Stomach (tissue), 9 donors: ENCODE data around the gene GPC6. TPM values are rescaled to one million over a fixed set of nuclear protein-coding genes. Genes with fewer than 3 reads are reported as not detected.

Experiments used
- DNase-seq, 2 donors: peaks; one replicate each; pipeline versions ENCODE4 v3.0.0 to v3.0.0-alpha.2; 2013 to 2019
- H3K27ac ChIP-seq, 5 donors: fragments of 200-600 bp in 4 of 5; sonication (generic) in 4 of 5; one replicate each; pipeline ENCODE4 v1.5.1; 2013 to 2019; ENCODE audit warnings: mild to moderate bottlenecking in 1 of 5, moderate library complexity in 1 of 5
- H3K27me3 ChIP-seq, 3 donors: fragments of 200-600 bp; sonication (generic); one replicate each; pipeline ENCODE4 v1.5.1; 2017 to 2019; ENCODE audit warnings: mixed run types in 1 of 3
- H3K36me3 ChIP-seq, 4 donors: fragments of 200-600 bp; sonication (generic); 1 replicate in 3 of 4; 2 replicates in 1 of 4; pipeline ENCODE4 v1.5.1; 2016 to 2019
- H3K4me1 ChIP-seq, 4 donors: fragments of 200-600 bp; sonication (generic); one replicate each; pipeline ENCODE4 v1.5.1; 2016 to 2019
- H3K4me3 ChIP-seq, 4 donors: fragments of 200-600 bp; sonication (generic) in 3 of 4; one replicate each; pipeline ENCODE4 v1.5.1; 2016 to 2019; ENCODE audit warnings: mild to moderate bottlenecking in 1 of 4
- H3K9me3 ChIP-seq, 4 donors: fragments of 200-600 bp; sonication (generic); one replicate each; pipeline ENCODE4 v1.5.1; 2016 to 2019
- EP300 ChIP-seq: sonication (generic); formaldehyde crosslinking; IDR thresholded peaks from one replicate; pipeline ENCODE4 v1.6.1; 2017; ENCODE audit warnings: antibody characterized with exemption
- POLR2A ChIP-seq, 4 donors: fragments of 450-650 bp; IDR thresholded peaks; one replicate each; pipeline ENCODE4 v1.6.1; 2016; ENCODE audit warnings: antibody characterized with exemption in 4 of 4, control low read depth in 2 of 4, mild to moderate bottlenecking in 1 of 4, moderate library complexity in 1 of 4
- POLR2AphosphoS5 ChIP-seq, 3 donors: sonication (generic); formaldehyde crosslinking; IDR thresholded peaks; one replicate each; pipeline ENCODE4 v1.6.1; 2016; ENCODE audit warnings: antibody characterized with exemption in 3 of 3
- WGBS, 5 donors: extraction: QIAGEN DNeasy Blood & Tissue Kit in 3 of 5; methylation state at CpG; one replicate each; pipeline versions ENCODE4 v1.1.5 to v1.1.7; 2013 to 2018; 5-methylcytosine and 5-hydroxymethylcytosine counted together
- intact Hi-C: fragments of 100-400 bp; cut with DNase I; formaldehyde crosslinking; loops from one replicate; pipeline ENCODE4 v1.15.1; 2023; ENCODE audit warnings: low total_unique reads
- polyA plus RNA-seq, 3 donors: library from polyadenylated mRNA; stranded (reverse); fragments of 200-250 nt; gene quantifications; one replicate each; pipeline ENCODE4 v1.2.3, GENCODE V29; 2013
- total RNA-seq, 5 donors: library from RNA; depleted of rRNA; stranded (reverse); fragments of >200 nt; gene quantifications; one replicate each; pipeline versions ENCODE4 v1.1.0 to v1.2.3, GENCODE V29; 2014 to 2016
- TF ChIP-seq, protein P1 (sequence below), 7 experiments: fragments of 450-650 bp in 4 of 7; fragments of 200-600 bp in 3 of 7; sonication (generic) in 3 of 7; IDR thresholded peaks; one replicate each; pipeline ENCODE4 v1.5.1; 2016 to 2019; ENCODE audit warnings: antibody characterized with exemption in 7 of 7, control low read depth in 2 of 7, mild to moderate bottlenecking in 1 of 7
- donor health status: healthy with polysubstance abuse.
- donor health status: Bipolar disorder and iron deficiency.
- donor health status: healthy.

GPC6 gene
- total and polyA plus RNA-seq, 8 donors = 0.70 to 52.7 (median 5.6) TPM

DNA sequence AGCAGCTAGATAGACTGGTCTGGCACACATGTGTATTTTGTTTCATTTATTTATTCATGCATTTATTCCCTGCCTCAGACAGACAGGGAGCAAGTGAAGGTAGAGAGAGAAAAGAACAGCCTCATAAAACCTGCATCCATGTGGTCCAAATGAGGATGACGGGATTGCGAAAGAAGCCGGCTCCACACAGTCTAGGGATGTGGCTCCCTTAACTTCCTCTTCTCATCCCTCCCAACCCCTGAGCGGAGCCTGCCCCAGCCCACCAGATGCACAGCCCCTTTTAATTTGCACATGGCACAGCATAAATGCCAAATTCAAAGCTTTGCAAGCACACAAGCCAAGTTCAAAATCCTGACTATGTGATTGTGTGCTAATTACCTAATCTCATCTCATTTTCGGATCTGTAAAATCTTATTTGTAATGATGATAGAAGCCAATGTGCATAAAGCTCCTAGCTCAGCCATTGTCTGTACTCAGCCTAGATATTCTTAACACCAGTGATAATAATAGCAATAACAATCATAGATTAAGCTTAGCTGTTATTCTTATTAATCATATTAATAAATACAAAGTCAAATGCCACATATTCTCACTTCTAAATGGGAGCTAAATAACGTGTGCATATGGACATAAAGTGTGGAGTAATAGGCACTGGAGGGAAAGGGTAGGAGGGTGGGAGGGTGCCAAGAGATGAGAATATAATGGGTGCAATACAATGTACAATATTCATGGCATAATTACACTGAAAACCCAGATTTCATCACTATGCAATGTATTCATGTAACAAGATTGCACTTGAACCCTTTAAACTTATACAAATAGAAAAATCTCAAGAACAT lies 1096.5 kb downstream of the GPC6 start:
- no peaks in the 10 kb centered on the region for H3K9me3 ChIP-seq
- no peak for DNase-seq
- no peak overlapping the region for H3K27ac ChIP-seq
- H3K36me3 ChIP-seq = no peaks in the 10 kb centered on the region
- peaks cover 0 to 5% (median 0%) of the 10 kb centered on the region in 4 donors for H3K4me1 ChIP-seq
- TF ChIP-seq EP300 = no peak
- TF ChIP-seq, protein P1, sequence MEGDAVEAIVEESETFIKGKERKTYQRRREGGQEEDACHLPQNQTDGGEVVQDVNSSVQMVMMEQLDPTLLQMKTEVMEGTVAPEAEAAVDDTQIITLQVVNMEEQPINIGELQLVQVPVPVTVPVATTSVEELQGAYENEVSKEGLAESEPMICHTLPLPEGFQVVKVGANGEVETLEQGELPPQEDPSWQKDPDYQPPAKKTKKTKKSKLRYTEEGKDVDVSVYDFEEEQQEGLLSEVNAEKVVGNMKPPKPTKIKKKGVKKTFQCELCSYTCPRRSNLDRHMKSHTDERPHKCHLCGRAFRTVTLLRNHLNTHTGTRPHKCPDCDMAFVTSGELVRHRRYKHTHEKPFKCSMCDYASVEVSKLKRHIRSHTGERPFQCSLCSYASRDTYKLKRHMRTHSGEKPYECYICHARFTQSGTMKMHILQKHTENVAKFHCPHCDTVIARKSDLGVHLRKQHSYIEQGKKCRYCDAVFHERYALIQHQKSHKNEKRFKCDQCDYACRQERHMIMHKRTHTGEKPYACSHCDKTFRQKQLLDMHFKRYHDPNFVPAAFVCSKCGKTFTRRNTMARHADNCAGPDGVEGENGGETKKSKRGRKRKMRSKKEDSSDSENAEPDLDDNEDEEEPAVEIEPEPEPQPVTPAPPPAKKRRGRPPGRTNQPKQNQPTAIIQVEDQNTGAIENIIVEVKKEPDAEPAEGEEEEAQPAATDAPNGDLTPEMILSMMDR (IDR thresholded peaks at IDR 0.05) = no peak
- no peak for TF ChIP-seq POLR2A (IDR thresholded peaks at IDR 0.05)
- no peak for TF ChIP-seq POLR2AphosphoS5 (IDR thresholded peaks at IDR 0.05)
- H3K4me3 ChIP-seq = no peak overlapping the region
- intact Hi-C loops = no loop called here
- 73 to 90% (median 85%) methylated on average over 6 of the region's 6 CpGs for WGBS, 5 donors
- no peaks in the 10 kb centered on the region for H3K27me3 ChIP-seq

DNA sequence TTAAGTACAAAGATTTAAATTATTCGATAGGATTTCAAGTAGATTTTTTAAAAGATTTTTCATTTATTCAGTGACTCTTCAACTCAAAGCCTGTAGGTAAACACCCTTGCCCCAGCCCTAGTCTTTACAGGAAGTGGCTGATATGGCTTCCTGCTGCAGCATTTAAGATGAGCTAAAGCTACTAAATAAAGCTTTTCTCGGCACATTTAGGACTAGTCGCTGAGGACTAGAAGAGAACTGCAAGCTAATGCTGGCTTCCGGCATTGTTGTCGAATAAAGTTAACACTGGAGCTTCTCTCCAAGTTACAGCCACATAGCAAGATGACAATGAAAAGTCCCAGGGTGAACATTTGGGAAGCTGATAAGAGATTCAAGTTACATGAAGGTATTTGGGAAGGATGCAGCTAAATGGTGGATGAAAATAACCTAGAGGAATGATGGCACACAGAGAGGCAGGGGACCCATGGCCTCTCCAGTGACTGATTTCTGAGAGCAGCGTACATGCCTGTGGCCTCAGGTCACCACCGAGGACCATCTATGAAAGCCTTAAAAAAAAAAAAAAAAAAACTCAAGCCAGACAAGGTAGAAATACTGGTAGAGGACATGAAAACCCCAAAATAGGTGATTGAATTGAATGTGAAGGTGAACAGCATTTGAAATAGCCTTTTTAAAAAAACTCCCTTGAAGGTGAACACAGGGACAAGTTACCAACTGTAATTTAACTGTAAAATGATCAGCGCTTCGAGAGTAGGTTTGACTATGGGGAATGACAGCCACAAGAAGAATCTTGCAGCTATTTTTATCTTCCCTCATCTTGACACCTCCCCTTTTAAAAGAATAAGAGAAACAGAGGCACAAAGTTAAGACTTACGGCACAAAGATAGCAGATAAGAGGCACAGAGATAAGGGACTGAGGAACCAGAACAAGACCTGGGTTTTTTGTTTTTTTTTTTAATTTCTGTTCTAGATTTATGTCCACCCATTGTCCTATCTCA lies 1097.5 kb downstream of the GPC6 start:
- TF ChIP-seq, protein P1 (IDR thresholded peaks at IDR 0.05) = no peak
- TF ChIP-seq POLR2A (IDR thresholded peaks at IDR 0.05) (no peak), POLR2AphosphoS5 (IDR thresholded peaks at IDR 0.05) (no peak), EP300 (no peak)
- WGBS, 5 donors = 68 to 78% (median 70%) methylated on average over 10 of the region's 10 CpGs

DNA sequence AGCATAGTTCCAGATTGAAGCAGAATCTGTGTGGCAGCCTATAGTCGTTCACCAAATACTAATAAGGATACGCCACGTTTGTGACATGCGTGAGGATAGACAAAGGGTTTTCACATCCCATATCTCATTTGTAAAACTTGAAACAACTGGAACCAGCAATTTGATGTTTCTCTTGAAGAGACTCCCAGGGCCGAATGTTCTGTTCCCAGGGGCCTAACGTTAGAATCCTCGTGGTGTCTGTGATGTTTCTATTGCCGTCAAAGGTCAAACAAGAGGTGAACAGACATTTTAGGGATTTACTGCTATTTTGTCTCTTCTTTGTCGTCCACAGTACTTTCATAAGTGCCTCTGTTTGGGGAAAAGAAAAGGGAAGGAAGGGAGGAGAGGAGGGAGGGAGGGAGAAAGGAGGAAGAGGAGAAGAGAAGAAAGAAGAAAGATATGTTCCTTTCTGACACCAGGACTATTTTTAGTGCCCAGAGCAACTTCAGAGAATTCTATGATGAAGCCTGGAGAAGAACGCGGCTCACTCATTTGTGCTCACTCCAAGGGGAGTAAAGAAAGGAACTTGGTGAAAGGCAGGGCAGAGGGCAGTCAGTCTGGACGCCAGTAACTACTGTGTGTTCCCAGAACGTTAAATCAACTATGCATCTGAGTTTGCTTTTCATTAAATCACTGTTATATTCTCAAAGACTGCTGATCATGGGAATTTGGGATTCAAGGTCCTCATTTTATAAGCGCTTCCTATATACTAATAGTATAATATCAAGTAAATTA lies 1098.3 kb downstream of the GPC6 start:
- Histone ChIP-seq H3K27me3 (no peaks in the 10 kb centered on the region), H3K27ac (no peak overlapping the region), H3K4me3 (no peak overlapping the region), H3K4me1 (peaks cover 0 to 14% (median 5%) of the 10 kb centered on the region in 4 donors), H3K36me3 (no peaks in the 10 kb centered on the region), H3K9me3 (no peaks in the 10 kb centered on the region)
- TF ChIP-seq EP300 (no peak), POLR2AphosphoS5 (IDR thresholded peaks at IDR 0.05) (no peak)
- WGBS, 5 donors = 77 to 85% (median 81%) methylated on average over 14 of the region's 14 CpGs
- DNase-seq = no peak
- intact Hi-C loops = no loop called here

More for the DNA sequence above, 1097.5 kb downstream of the GPC6 start:
- Histone ChIP-seq H3K4me1 (peaks cover 0 to 8% (median under 1%) of the 10 kb centered on the region in 4 donors), H3K4me3 (no peak overlapping the region), H3K27me3 (no peaks in the 10 kb centered on the region), H3K9me3 (no peaks in the 10 kb centered on the region), H3K27ac (peak overlapping the region in 1 of 5 donors; percentile 48), H3K36me3 (no peaks in the 10 kb centered on the region)
- intact Hi-C loops = no loop called here
- peak in 1 of 2 donors; percentile 47 for DNase-seq

DNA sequence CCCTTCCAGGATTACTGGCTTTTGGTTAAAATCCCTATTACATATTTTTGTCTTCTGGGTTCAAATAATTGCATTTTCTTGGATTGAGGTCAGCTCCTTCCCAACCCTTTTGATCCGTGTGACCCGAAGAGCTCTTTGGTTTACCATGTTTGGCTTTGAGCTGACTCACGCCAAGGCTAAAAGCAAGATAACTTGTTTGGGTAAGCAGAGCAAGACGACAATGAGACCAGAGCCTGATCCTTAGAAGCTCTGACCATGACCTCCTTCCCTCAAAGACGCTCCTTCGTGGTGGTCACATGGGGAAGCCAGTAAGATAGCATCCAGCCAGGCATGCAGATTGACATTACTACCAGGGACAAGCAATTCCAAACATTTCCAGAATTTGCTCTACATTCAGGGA lies 1099.0 kb downstream of the GPC6 start:
- H3K9me3 ChIP-seq = no peaks in the 10 kb centered on the region
- DNase-seq = no peak
- H3K4me3 ChIP-seq = no peak overlapping the region
- TF ChIP-seq POLR2AphosphoS5 (IDR thresholded peaks at IDR 0.05) = no peak
- TF ChIP-seq EP300 = no peak
- TF ChIP-seq, protein P1 (IDR thresholded peaks at IDR 0.05) = no peak
- TF ChIP-seq POLR2A (IDR thresholded peaks at IDR 0.05) = no peak
- intact Hi-C loops = no loop called here
- 58 to 84% (median 71%) methylated on average over 6 of the region's 6 CpGs for WGBS, 5 donors
- no peak overlapping the region for H3K27ac ChIP-seq
- peaks cover 0 to 21% (median 10%) of the 10 kb centered on the region in 4 donors for H3K4me1 ChIP-seq
- H3K27me3 ChIP-seq = no peaks in the 10 kb centered on the region
- H3K36me3 ChIP-seq = no peaks in the 10 kb centered on the region
